ENCODE measurements around the gene TMEM140. TPM values are rescaled to one million over a fixed set of nuclear protein-coding genes. Genes with fewer than 3 reads are reported as not detected.

Gene TMEM140
- total and polyA plus RNA-seq, 9 of the 15 experiments (the other 6 are each of a cell fraction or from before 2014, with no cell fraction given) = 0.03 to 0.82 (median 0.23) TPM

- TF ChIP-seq ATF3 (IDR thresholded peaks at IDR 0.05) = no peak
- no peak for TF ChIP-seq ATF3 (CRISPR knock-in tag; conservative IDR thresholded peaks at IDR 0.05)
- no peak for TF ChIP-seq ZNF830 (CRISPR knock-in tag; IDR thresholded peaks at IDR 0.05)
- TF ChIP-seq ZBTB40 (IDR thresholded peaks at IDR 0.05) = no peak
- TF ChIP-seq ZBTB40 (CRISPR knock-in tag; IDR thresholded peaks at IDR 0.05) = no peak
- TF ChIP-seq ILF3 (IDR thresholded peaks at IDR 0.05; ENCODE audit: borderline replicate concordance) = no peak
- no peak for TF ChIP-seq HDGF (IDR thresholded peaks at IDR 0.05)
- no peak for TF ChIP-seq BCLAF1 (IDR thresholded peaks at IDR 0.05; ENCODE audit: borderline replicate concordance in 1 of 2, control insufficient read depth in 1 of 2, low read depth in 2 of 2, low read length in 1 of 2)
- TF ChIP-seq NFXL1 (CRISPR knock-in tag; IDR thresholded peaks at IDR 0.05) = no peak
- TF ChIP-seq ZNF695 (CRISPR knock-in tag; IDR thresholded peaks at IDR 0.05) = no peak
- TF ChIP-seq RBM25 (IDR thresholded peaks at IDR 0.05; ENCODE audit: low read depth, low read length, severe bottlenecking) = no peak
- TF ChIP-seq, protein P1, sequence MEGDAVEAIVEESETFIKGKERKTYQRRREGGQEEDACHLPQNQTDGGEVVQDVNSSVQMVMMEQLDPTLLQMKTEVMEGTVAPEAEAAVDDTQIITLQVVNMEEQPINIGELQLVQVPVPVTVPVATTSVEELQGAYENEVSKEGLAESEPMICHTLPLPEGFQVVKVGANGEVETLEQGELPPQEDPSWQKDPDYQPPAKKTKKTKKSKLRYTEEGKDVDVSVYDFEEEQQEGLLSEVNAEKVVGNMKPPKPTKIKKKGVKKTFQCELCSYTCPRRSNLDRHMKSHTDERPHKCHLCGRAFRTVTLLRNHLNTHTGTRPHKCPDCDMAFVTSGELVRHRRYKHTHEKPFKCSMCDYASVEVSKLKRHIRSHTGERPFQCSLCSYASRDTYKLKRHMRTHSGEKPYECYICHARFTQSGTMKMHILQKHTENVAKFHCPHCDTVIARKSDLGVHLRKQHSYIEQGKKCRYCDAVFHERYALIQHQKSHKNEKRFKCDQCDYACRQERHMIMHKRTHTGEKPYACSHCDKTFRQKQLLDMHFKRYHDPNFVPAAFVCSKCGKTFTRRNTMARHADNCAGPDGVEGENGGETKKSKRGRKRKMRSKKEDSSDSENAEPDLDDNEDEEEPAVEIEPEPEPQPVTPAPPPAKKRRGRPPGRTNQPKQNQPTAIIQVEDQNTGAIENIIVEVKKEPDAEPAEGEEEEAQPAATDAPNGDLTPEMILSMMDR (IDR thresholded peaks at IDR 0.05 in 2 of 3, conservative IDR thresholded peaks at IDR 0.05 in 1 of 3; ENCODE audit: insufficient read depth in 2 of 3, low read depth in 1 of 3, low read length in 3 of 3) = no peak
- no peak for TF ChIP-seq HMG20A (CRISPR knock-in tag; conservative IDR thresholded peaks at IDR 0.05)
Observed at GRCh38 chr7:135162382-135163001, 14.6 kb downstream of the TMEM140 start (continued).

Measured in K562 (cell line).